Naive thymus-derived CD4-positive, alpha-beta T cell (primary cell): ENCODE measurements around the gene RGS11. TPM values are rescaled to one million over a fixed set of nuclear protein-coding genes. Genes with fewer than 3 reads are reported as not detected.

ENCODE experiments used
- ATAC-seq: fragments of 150-1000 bp; cut with Tn5 transposase; 2 replicates; pipeline ENCODE4 v1.10.0; 2021; ENCODE audit warnings: mild to moderate bottlenecking, moderate library complexity
- CTCF ChIA-PET: fragments of 350-600 bp; sonication (Branson Sonifier 250); formaldehyde crosslinking; loops from one replicate; lab custom pipeline; 2021; ENCODE audit warnings: antibody characterized with exemption; lab: Charles Lee
- POLR2A ChIA-PET: fragments of 350-600 bp; sonication (Branson Sonifier 250); formaldehyde crosslinking; loops from one replicate; lab custom pipeline; 2021; ENCODE audit warnings: antibody characterized with exemption, inconsistent platforms; lab: Charles Lee
- DNase-seq, 9 donors: peaks; one replicate each; pipeline versions ENCODE4 v3.0.0 to v3.0.0-alpha.2; 2020 to 2022; ENCODE audit warnings: mixed read lengths in 1 of 9
- H3K27ac ChIP-seq: one replicate; pipeline ENCODE4 v1.7.0; 2013; ENCODE audit warnings: mild to moderate bottlenecking, low read depth, low read length, moderate library complexity
- H3K27me3 ChIP-seq, 2 donors: one replicate each; pipeline ENCODE4 v1.7.0; 2013; ENCODE audit warnings: low read length in 2 of 2, mild to moderate bottlenecking in 2 of 2, moderate library complexity in 2 of 2; ENCODE audit not compliant: control insufficient read depth in 2 of 2, insufficient read depth in 2 of 2
- H3K36me3 ChIP-seq, 3 experiments: 1 replicate in 2 of 3; 2 replicates in 1 of 3; pipeline ENCODE4 v1.7.0; 2013; ENCODE audit warnings: low read length in 3 of 3, mild to moderate bottlenecking in 3 of 3, moderate library complexity in 1 of 3; ENCODE audit not compliant: insufficient read depth in 3 of 3, control insufficient read depth in 2 of 3
- H3K4me1 ChIP-seq, 2 donors: one replicate each; pipeline ENCODE4 v1.7.0; 2013; ENCODE audit warnings: low read length in 2 of 2, mild to moderate bottlenecking in 2 of 2, moderate library complexity in 1 of 2; ENCODE audit not compliant: control insufficient read depth in 2 of 2, insufficient read depth in 2 of 2
- H3K4me3 ChIP-seq: 2 replicates; pipeline ENCODE4 v1.7.0; 2013; ENCODE audit warnings: mild to moderate bottlenecking, low read length
- H3K9me3 ChIP-seq, 3 experiments: 1 replicate in 2 of 3; 2 replicates in 1 of 3; pipeline ENCODE4 v1.7.0; 2013; ENCODE audit warnings: low read length in 3 of 3; ENCODE audit not compliant: control insufficient read depth in 2 of 3
- H3K27ac Mint-ChIP-seq, 9 donors: one replicate each; pipeline ENCODE4 v1.8.0; 2020 to 2022; ENCODE audit warnings: mixed read lengths in 9 of 9, mild to moderate bottlenecking in 8 of 9, moderate library complexity in 5 of 9, inconsistent platforms in 2 of 9
- H3K27me3 Mint-ChIP-seq, 5 donors: one replicate each; pipeline ENCODE4 v1.8.0; 2021 to 2022; ENCODE audit warnings: mixed read lengths in 5 of 5, mild to moderate bottlenecking in 1 of 5
- H3K36me3 Mint-ChIP-seq, 5 donors: one replicate each; pipeline ENCODE4 v1.8.0; 2020 to 2022; ENCODE audit warnings: mixed read lengths in 5 of 5, mild to moderate bottlenecking in 3 of 5, inconsistent platforms in 1 of 5
- H3K4me1 Mint-ChIP-seq, 7 donors: one replicate each; pipeline ENCODE4 v1.8.0; 2020 to 2022; ENCODE audit warnings: mixed read lengths in 7 of 7, mild to moderate bottlenecking in 3 of 7, inconsistent platforms in 1 of 7
- H3K4me3 Mint-ChIP-seq, 10 donors: one replicate each; pipeline ENCODE4 v1.8.0; 2020 to 2022; ENCODE audit warnings: mild to moderate bottlenecking in 10 of 10, mixed read lengths in 10 of 10, moderate library complexity in 6 of 10, inconsistent platforms in 2 of 10
- H3K9me3 Mint-ChIP-seq, 11 donors: one replicate each; pipeline ENCODE4 v1.8.0; 2020 to 2022; ENCODE audit warnings: mixed read lengths in 11 of 11, mild to moderate bottlenecking in 4 of 11, inconsistent platforms in 1 of 11, moderate library complexity in 1 of 11
- intact Hi-C, 2 donors: fragments of 100-400 bp; cut with micrococcal nuclease; formaldehyde crosslinking; loops; one replicate each; pipeline ENCODE4 v1.15.1; 2023
- polyA plus RNA-seq, 2 donors: library from polyadenylated mRNA; unstranded; fragments of 300-500 nt; fragmentation: Illumina TruSeq; gene quantifications; one replicate each; pipeline ENCODE4 v1.2.3, GENCODE V29; 2021
- total RNA-seq, 6 experiments: library from RNA in 5 of 6; stranded (reverse) in 5 of 6; gene quantifications; 1 replicate in 5 of 6; 2 replicates in 1 of 6; pipeline ENCODE4 v1.2.3 and lab custom pipeline; 2021 to 2026

The RGS11 gene
- total and polyA plus RNA-seq, 7 experiments from 2014 or later, result 0.17 to 0.22 TPM; not detected in 5

- Histone ChIP-seq H3K27ac (no peak overlapping the region), H3K9me3 (no peaks in the 10 kb centered on the region), H3K4me1 (peaks cover 9 to 20% of the 10 kb centered on the region in 2 donors), H3K4me3 (no peak overlapping the region), H3K27me3 (no peaks in the 10 kb centered on the region), H3K36me3 (peaks cover 0 to 32% (median 0%) of the 10 kb centered on the region in 3 experiments)
- H3K4me1 Mint-ChIP-seq, result peaks cover 12 to 44% (median 29%) of the 10 kb centered on the region in 7 donors
- H3K27me3 Mint-ChIP-seq, result no peaks in the 10 kb centered on the region
- ATAC-seq, result no peak
- no peak for DNase-seq
- ChIA-PET POLR2A (interaction anchor here (1.0 kb wide), 1 partner anchor 20 kb away, joined by 3 read pairs; no protein-coding TSS in a partner anchor), CTCF (no interaction called here)
- H3K4me3 Mint-ChIP-seq, result peak overlapping the region in 1 of 10 donors; percentile 45
- peak overlapping the region in 3 of 9 donors; percentile 12 to 55 (median 40) for H3K27ac Mint-ChIP-seq
- H3K9me3 Mint-ChIP-seq, result no peaks in the 10 kb centered on the region
- H3K36me3 Mint-ChIP-seq, result peaks cover 4 to 31% (median 17%) of the 10 kb centered on the region in 5 donors
- intact Hi-C loops, result no loop called here
Measured at GRCh38 chr16:255183-255582, 20.6 kb downstream of the RGS11 start.

DNA sequence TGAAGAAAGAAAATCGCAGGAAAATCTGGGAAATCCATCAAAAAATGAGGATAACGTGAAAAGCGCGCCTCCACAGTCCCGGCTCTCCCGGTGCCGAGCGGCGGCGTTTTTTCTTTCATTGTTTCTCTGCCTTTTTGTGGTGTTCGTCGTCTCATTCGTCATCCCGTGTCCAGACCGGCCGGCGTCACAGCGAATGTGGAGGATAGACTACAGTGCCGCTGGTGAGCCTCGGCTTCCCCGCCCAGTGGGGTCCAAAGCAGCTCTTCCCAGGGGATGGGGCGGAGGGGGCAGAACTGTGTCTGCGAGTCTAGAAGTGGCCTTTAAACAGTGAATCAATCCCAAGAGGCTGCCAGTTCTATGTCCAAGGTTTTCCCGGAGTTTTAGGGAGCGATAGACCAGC, 21.3 kb downstream of the RGS11 start:
- H3K27me3 ChIP-seq, result no peaks in the 10 kb centered on the region
- H3K27ac Mint-ChIP-seq, result peak overlapping the region in 6 of 9 donors; percentile 51 to 91 (median 82)
- peaks cover 12 to 44% (median 29%) of the 10 kb centered on the region in 7 donors for H3K4me1 Mint-ChIP-seq
- peaks cover 0 to 29% (median 0%) of the 10 kb centered on the region in 3 experiments for H3K36me3 ChIP-seq
- ChIA-PET POLR2A (interaction anchor here (1.0 kb wide), 1 partner anchor 19 kb away, joined by 3 read pairs; no protein-coding TSS in a partner anchor), CTCF (no interaction called here)
- DNase-seq (no peak), ATAC-seq (no peak)
- peak overlapping the region in 6 of 10 donors; percentile 23 to 91 (median 66) for H3K4me3 Mint-ChIP-seq
- no peak overlapping the region for H3K27ac ChIP-seq
- H3K36me3 Mint-ChIP-seq, result peaks cover 4 to 31% (median 17%) of the 10 kb centered on the region in 5 donors
- H3K4me3 ChIP-seq, result no peak overlapping the region
- H3K9me3 ChIP-seq, result no peaks in the 10 kb centered on the region
- H3K4me1 ChIP-seq, result peaks cover 9 to 20% of the 10 kb centered on the region in 2 donors
- H3K9me3 Mint-ChIP-seq, result no peaks in the 10 kb centered on the region
- no peaks in the 10 kb centered on the region for H3K27me3 Mint-ChIP-seq
- intact Hi-C loops, result no loop called here

GRCh38 chr16:253833-254232, 21.9 kb downstream of the RGS11 start:
- ChIA-PET POLR2A (interaction anchor here (0.6 to 3.1 kb wide), 3 partner anchors 16 to 59 kb away, joined by 3 to 14 read pairs (median 3); partner anchors contain the start of gene FAM234A), CTCF (interaction anchor here (1.6 kb wide), 1 partner anchor 98 kb away, joined by 4 read pairs; no protein-coding TSS in a partner anchor)
- Mint-ChIP-seq H3K9me3 (no peaks in the 10 kb centered on the region), H3K36me3 (peaks cover 4 to 28% (median 12%) of the 10 kb centered on the region in 5 donors), H3K27me3 (no peaks in the 10 kb centered on the region), H3K4me3 (peak overlapping the region in 9 of 10 donors; percentile 48 to 91 (median 63)), H3K27ac (peak overlapping the region in 8 of 9 donors; percentile 51 to 91 (median 82)), H3K4me1 (peaks cover 12 to 44% (median 28%) of the 10 kb centered on the region in 7 donors)
- ATAC-seq, result no peak
- peaks cover 9 to 20% of the 10 kb centered on the region in 2 donors for H3K4me1 ChIP-seq
- H3K27me3 ChIP-seq, result no peaks in the 10 kb centered on the region
- no peak overlapping the region for H3K27ac ChIP-seq
- no peaks in the 10 kb centered on the region for H3K9me3 ChIP-seq
- no peak overlapping the region for H3K4me3 ChIP-seq
- intact Hi-C loops, result loop anchor here in 1 of 2 donors (2.0 kb wide), 1 partner anchor 19 kb away; the partner anchor contains the start of gene FAM234A
- peaks cover 0 to 30% (median 0%) of the 10 kb centered on the region in 3 experiments for H3K36me3 ChIP-seq
- DNase-seq, result peak in 3 of 9 donors; percentile 17 to 26 (median 19)

- intact Hi-C loops, result loop anchor here (1.0 to 2.0 kb wide), 2 partner anchors 17 to 18 kb away; partner anchors contain the start of gene FAM234A (in 1 of the 2)
- CTCF ChIA-PET, result interaction anchor here (0.7 to 1.6 kb wide), 2 partner anchors 39 to 99 kb away, joined by 3 to 4 read pairs; no protein-coding TSS in a partner anchor
- Mint-ChIP-seq H3K36me3 (peaks cover 4 to 31% (median 12%) of the 10 kb centered on the region in 5 donors), H3K27ac (peak overlapping the region; percentile 83 to 98 (median 94)), H3K4me1 (peaks cover 12 to 44% (median 28%) of the 10 kb centered on the region in 7 donors), H3K9me3 (no peaks in the 10 kb centered on the region), H3K4me3 (peak overlapping the region; percentile 81 to 93 (median 86)), H3K27me3 (no peaks in the 10 kb centered on the region)
- peak overlapping the region; percentile 60 for H3K4me3 ChIP-seq
- no peaks in the 10 kb centered on the region for H3K9me3 ChIP-seq
- DNase-seq (peak in 7 of 9 donors; percentile 13 to 56 (median 27)), ATAC-seq (peak; percentile 61)
- H3K27me3 ChIP-seq, result no peaks in the 10 kb centered on the region
- peaks cover 9 to 20% of the 10 kb centered on the region in 2 donors for H3K4me1 ChIP-seq
- peak overlapping the region; percentile 72 for H3K27ac ChIP-seq
- peaks cover 0 to 30% (median 0%) of the 10 kb centered on the region in 3 experiments for H3K36me3 ChIP-seq
- POLR2A ChIA-PET, result interaction anchor here (0.7 to 3.1 kb wide), 4 partner anchors 17 to 99 kb away, joined by 3 to 14 read pairs (median 4); partner anchors contain the start of genes FAM234A and LUC7L
Measured at GRCh38 chr16:252366-253337, 23.1 kb downstream of the RGS11 start.

DNA sequence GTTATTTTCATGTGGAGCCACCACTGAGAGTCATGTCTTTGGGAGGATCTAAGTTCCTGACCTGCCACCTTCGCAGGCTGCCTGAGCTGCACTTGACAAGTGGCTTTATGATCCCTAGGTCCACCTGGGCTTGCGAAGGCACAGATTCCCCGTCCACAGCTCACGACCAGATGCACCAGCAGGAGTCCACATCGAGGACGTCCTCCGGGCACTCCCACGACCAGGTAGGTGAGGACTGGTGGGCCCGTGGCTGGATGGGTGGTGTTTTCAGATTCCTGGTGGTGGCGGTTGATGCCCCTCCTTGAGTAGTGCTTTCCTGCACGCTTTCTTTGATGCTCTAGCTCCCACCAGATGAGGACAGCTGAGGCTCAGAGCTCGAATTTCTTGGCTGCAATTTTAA, 26.3 kb downstream of the RGS11 start:
- POLR2A ChIA-PET, result interaction anchor here (1.7 kb wide), 1 partner anchor 14 kb away, joined by 4 read pairs; no protein-coding TSS in a partner anchor
- H3K36me3 Mint-ChIP-seq, result peaks cover 0 to 21% (median 6%) of the 10 kb centered on the region in 5 donors
- no peak for DNase-seq

GRCh38 chr16:247027-247426, 28.7 kb downstream of the RGS11 start:
- Histone ChIP-seq H3K4me1 (peaks cover 0 to 3% of the 10 kb centered on the region in 2 donors), H3K4me3 (no peak overlapping the region), H3K27me3 (no peaks in the 10 kb centered on the region), H3K27ac (no peak overlapping the region), H3K36me3 (peaks cover 0 to 17% (median 0%) of the 10 kb centered on the region in 3 experiments), H3K9me3 (no peaks in the 10 kb centered on the region)
- peaks cover 0 to 21% (median 5%) of the 10 kb centered on the region in 7 donors for H3K4me1 Mint-ChIP-seq
- no peaks in the 10 kb centered on the region for H3K9me3 Mint-ChIP-seq
- intact Hi-C loops, result no loop called here
- H3K27ac Mint-ChIP-seq, result no peak overlapping the region
- H3K36me3 Mint-ChIP-seq, result peaks cover 0 to 17% (median 5%) of the 10 kb centered on the region in 5 donors
- POLR2A ChIA-PET, result interaction anchor here (0.6 to 0.8 kb wide), 2 partner anchors 12 to 24 kb away, joined by 3 to 6 read pairs; no protein-coding TSS in a partner anchor
- no peak overlapping the region for H3K4me3 Mint-ChIP-seq
- no peaks in the 10 kb centered on the region for H3K27me3 Mint-ChIP-seq
- CTCF ChIA-PET, result no interaction called here
- ATAC-seq, result no peak
- DNase-seq, result no peak

More for the DNA sequence above, 26.3 kb downstream of the RGS11 start:
- H3K27me3 Mint-ChIP-seq, result no peaks in the 10 kb centered on the region
- H3K27me3 ChIP-seq, result no peaks in the 10 kb centered on the region
- H3K4me1 ChIP-seq, result peaks cover 9 to 19% of the 10 kb centered on the region in 2 donors
- H3K27ac Mint-ChIP-seq, result no peak overlapping the region
- no peak overlapping the region for H3K4me3 Mint-ChIP-seq
- CTCF ChIA-PET, result interaction anchor here (1.3 kb wide), 1 partner anchor 60 kb away, joined by 3 read pairs; no protein-coding TSS in a partner anchor
- H3K36me3 ChIP-seq, result peaks cover 0 to 18% (median 0%) of the 10 kb centered on the region in 3 experiments
- intact Hi-C loops, result no loop called here
- H3K27ac ChIP-seq, result no peak overlapping the region
- H3K9me3 ChIP-seq, result no peaks in the 10 kb centered on the region
- H3K4me1 Mint-ChIP-seq, result peaks cover 15 to 29% (median 22%) of the 10 kb centered on the region in 7 donors
- H3K9me3 Mint-ChIP-seq, result no peaks in the 10 kb centered on the region
- ATAC-seq, result no peak
- H3K4me3 ChIP-seq, result no peak overlapping the region
